Spleen (tissue), 11 donors: ENCODE data around the gene MYLK3. TPM values are rescaled to one million over a fixed set of nuclear protein-coding genes. Genes with fewer than 3 reads are reported as not detected.

Source experiments
- DNase-seq: peaks from one replicate; pipeline ENCODE4 v3.0.0-alpha.2; 2020
- H3K27ac ChIP-seq, 8 donors: fragments of 200-600 bp; sonication (generic) in 7 of 8; 1 replicate in 4 of 8; 2 replicates in 4 of 8; pipeline versions ENCODE4 v1.5.0 to v1.8.0; 2016 to 2021; ENCODE audit warnings: inconsistent platforms in 4 of 8, mild to moderate bottlenecking in 4 of 8, moderate library complexity in 1 of 8
- H3K27me3 ChIP-seq, 7 donors: fragments of 200-600 bp; sonication (generic) in 6 of 7; replicated peaks in 1 of 7; 1 replicate in 4 of 7; 2 replicates in 3 of 7; pipeline versions ENCODE4 v1.5.0 to v1.8.0; 2016 to 2021; ENCODE audit warnings: inconsistent platforms in 3 of 7, mild to moderate bottlenecking in 1 of 7
- H3K36me3 ChIP-seq, 6 donors: fragments of 200-600 bp; sonication (generic) in 5 of 6; 1 replicate in 4 of 6; 2 replicates in 2 of 6; pipeline versions ENCODE4 v1.5.0 to v1.8.0; 2016 to 2021; ENCODE audit warnings: inconsistent platforms in 2 of 6
- H3K4me1 ChIP-seq, 6 donors: fragments of 200-600 bp; sonication (generic) in 5 of 6; 1 replicate in 3 of 6; 2 replicates in 3 of 6; pipeline versions ENCODE4 v1.5.0 to v1.8.0; 2016 to 2021; ENCODE audit warnings: inconsistent platforms in 3 of 6
- H3K4me3 ChIP-seq, 8 donors: fragments of 200-600 bp; sonication (generic) in 7 of 8; 1 replicate in 4 of 8; 2 replicates in 4 of 8; pipeline versions ENCODE4 v1.5.0 to v1.8.0; 2016 to 2021; ENCODE audit warnings: inconsistent platforms in 4 of 8, mild to moderate bottlenecking in 4 of 8, moderate library complexity in 2 of 8
- H3K9me3 ChIP-seq, 8 donors: fragments of 200-600 bp; sonication (generic) in 7 of 8; 1 replicate in 4 of 8; 2 replicates in 4 of 8; pipeline versions ENCODE4 v1.5.0 to v1.8.0; 2016 to 2021; ENCODE audit warnings: inconsistent platforms in 4 of 8
- POLR2A ChIP-seq, 3 donors: fragments of 450-650 bp; IDR thresholded peaks; one replicate each; pipeline ENCODE4 v1.5.1; 2017; ENCODE audit warnings: antibody characterized with exemption in 3 of 3, mild to moderate bottlenecking in 1 of 3
- POLR2AphosphoS5 ChIP-seq, 3 donors: sonication (generic); formaldehyde crosslinking; IDR thresholded peaks; one replicate each; pipeline ENCODE4 v1.5.1; 2017; ENCODE audit warnings: antibody characterized with exemption in 3 of 3
- WGBS, 5 donors: extraction: QIAGEN DNeasy Blood & Tissue Kit in 3 of 5; methylation state at CpG; one replicate each; pipeline versions ENCODE4 v1.1.5 to v1.1.7; 2013 to 2018; 5-methylcytosine and 5-hydroxymethylcytosine counted together
- intact Hi-C: fragments of 100-400 bp; cut with DNase I; formaldehyde crosslinking; loops from one replicate; pipeline ENCODE4 v1.15.0; 2023; ENCODE audit warnings: low total_unique reads
- polyA plus RNA-seq, 3 donors: library from polyadenylated mRNA; stranded (reverse); fragments of 200-250 nt; gene quantifications; one replicate each; pipeline ENCODE4 v1.2.1, GENCODE V29; 2013
- total RNA-seq, 7 donors: library from RNA; depleted of rRNA in 3 of 7; stranded (reverse); fragments of >200 nt in 3 of 7; fragmentation: NEBNext Ultra II Directional in 4 of 7; extraction: Animal tissue kit (Norgen Biotek cat#: 25700) in 4 of 7; gene quantifications; one replicate each; pipeline versions ENCODE4 v1.1.0 to v1.2.1, GENCODE V29; 2016 to 2021
- TF ChIP-seq, protein P1 (sequence below), 11 experiments: fragments of 200-600 bp in 7 of 11; fragments of 450-650 bp in 4 of 11; sonication (generic) in 4 of 11; IDR thresholded peaks in 8 of 11; conservative IDR thresholded peaks in 3 of 11; 1 replicate in 7 of 11; 2 replicates in 4 of 11; pipeline versions ENCODE4 v1.4.0 to v1.8.0; 2016 to 2021; ENCODE audit warnings: antibody characterized with exemption in 11 of 11, inconsistent platforms in 4 of 11, mild to moderate bottlenecking in 1 of 11
- donor health status: healthy with polysubstance abuse.
- donor health status: DM: no; HTN: no; CAD: no; lungs with moderate emphysema.
- donor health status: DM: no; HTN: no; CAD: no.
- donor health status: Bipolar disorder and iron deficiency.
- donor health status: healthy.
- donor health status: DM: no; HTN: no; CAD: no.
- donor health status: DM: yes; HTN: yes; CAD: no.

Gene MYLK3
- total and polyA plus RNA-seq, 10 donors = 0.03 to 2.4 (median 0.25) TPM; not detected in 1

DNA sequence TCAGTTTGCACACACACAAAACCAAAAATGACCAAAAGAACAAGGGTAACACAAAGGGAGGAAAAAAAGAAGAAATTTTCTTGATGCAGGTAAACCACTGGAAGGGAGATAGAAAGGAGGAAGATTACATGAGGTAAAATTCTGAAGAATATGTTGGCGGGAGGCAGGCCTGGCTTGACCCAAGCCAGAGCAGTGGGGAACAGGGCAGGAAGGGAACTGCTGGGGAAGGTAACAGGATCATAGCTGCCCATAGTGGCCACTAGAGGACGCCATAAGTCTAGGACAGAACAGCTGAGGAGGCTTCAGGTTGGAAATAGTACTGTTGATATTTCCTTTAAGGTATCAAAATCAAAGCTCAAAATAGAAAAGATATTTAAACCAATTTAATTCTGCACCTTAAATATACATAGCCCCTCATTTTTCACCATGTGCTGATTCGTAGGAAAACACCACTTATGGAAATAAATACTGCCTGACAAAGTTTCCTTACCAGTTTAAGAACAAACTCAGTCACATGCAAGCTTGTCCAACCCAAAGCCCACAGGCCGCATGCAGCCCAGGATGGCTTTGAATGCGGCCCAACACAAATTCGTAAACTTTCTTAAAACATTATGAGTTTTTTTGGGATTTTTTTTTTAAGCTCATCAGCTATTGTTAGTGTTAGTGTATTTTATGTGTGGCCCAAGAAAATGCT, 74.7 kb downstream of the MYLK3 start:
- Histone ChIP-seq H3K27ac (no peak overlapping the region), H3K36me3 (peaks cover 0 to 100% (median 87%) of the 10 kb centered on the region in 6 donors), H3K27me3 (no peaks in the 10 kb centered on the region), H3K9me3 (no peaks in the 10 kb centered on the region), H3K4me1 (no peaks in the 10 kb centered on the region), H3K4me3 (no peak overlapping the region)
- TF ChIP-seq, protein P1, sequence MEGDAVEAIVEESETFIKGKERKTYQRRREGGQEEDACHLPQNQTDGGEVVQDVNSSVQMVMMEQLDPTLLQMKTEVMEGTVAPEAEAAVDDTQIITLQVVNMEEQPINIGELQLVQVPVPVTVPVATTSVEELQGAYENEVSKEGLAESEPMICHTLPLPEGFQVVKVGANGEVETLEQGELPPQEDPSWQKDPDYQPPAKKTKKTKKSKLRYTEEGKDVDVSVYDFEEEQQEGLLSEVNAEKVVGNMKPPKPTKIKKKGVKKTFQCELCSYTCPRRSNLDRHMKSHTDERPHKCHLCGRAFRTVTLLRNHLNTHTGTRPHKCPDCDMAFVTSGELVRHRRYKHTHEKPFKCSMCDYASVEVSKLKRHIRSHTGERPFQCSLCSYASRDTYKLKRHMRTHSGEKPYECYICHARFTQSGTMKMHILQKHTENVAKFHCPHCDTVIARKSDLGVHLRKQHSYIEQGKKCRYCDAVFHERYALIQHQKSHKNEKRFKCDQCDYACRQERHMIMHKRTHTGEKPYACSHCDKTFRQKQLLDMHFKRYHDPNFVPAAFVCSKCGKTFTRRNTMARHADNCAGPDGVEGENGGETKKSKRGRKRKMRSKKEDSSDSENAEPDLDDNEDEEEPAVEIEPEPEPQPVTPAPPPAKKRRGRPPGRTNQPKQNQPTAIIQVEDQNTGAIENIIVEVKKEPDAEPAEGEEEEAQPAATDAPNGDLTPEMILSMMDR (IDR thresholded peaks at IDR 0.05 in 8 of 11, conservative IDR thresholded peaks at IDR 0.05 in 3 of 11) = peak; percentile 44 to 84 (median 75)
- TF ChIP-seq POLR2A (IDR thresholded peaks at IDR 0.05) = no peak
- TF ChIP-seq POLR2AphosphoS5 (IDR thresholded peaks at IDR 0.05) = no peak
- intact Hi-C loops = loop anchor here (10.0 kb wide), 1 partner anchor 231 kb away; no protein-coding TSS in a partner anchor
- WGBS, 5 donors = 70 to 76% (median 73%) methylated on average over 6 of the region's 6 CpGs
- no peak for DNase-seq

DNA sequence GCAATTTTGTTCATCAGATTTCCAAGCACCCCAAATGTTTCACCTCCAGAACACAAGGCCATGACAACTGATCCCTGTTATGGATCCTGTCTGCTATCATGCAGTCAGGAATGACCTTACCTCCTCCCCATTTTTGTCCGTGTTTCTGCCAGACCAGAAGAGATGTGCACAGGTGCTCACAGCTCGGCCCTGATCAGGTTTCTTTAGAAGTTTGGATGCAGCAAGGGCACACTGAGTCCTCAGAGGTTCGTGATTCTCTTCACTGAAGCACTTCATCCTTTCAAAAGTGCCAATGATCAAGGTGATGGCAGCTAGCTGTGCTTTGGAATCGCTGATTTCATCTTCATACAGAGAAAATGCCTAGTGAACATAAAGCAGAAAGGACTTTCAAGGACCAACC, 86.0 kb downstream of the MYLK3 start:
- intact Hi-C loops = no loop called here
- no peak overlapping the region for H3K4me3 ChIP-seq
- H3K4me1 ChIP-seq = peaks cover 0 to 25% (median 9%) of the 10 kb centered on the region in 6 donors
- DNase-seq = no peak
- H3K9me3 ChIP-seq = no peaks in the 10 kb centered on the region
- WGBS, 5 donors = 68 to 72% (median 71%) methylated on average over 4 of the region's 4 CpGs
- H3K27ac ChIP-seq = no peak overlapping the region
- peaks cover 2 to 100% (median 76%) of the 10 kb centered on the region in 6 donors for H3K36me3 ChIP-seq
- H3K27me3 ChIP-seq = no peaks in the 10 kb centered on the region
- TF ChIP-seq, protein P1 (IDR thresholded peaks at IDR 0.05 in 8 of 11, conservative IDR thresholded peaks at IDR 0.05 in 3 of 11) = no peak
- TF ChIP-seq POLR2A (IDR thresholded peaks at IDR 0.05) = no peak
- no peak for TF ChIP-seq POLR2AphosphoS5 (IDR thresholded peaks at IDR 0.05)

DNA sequence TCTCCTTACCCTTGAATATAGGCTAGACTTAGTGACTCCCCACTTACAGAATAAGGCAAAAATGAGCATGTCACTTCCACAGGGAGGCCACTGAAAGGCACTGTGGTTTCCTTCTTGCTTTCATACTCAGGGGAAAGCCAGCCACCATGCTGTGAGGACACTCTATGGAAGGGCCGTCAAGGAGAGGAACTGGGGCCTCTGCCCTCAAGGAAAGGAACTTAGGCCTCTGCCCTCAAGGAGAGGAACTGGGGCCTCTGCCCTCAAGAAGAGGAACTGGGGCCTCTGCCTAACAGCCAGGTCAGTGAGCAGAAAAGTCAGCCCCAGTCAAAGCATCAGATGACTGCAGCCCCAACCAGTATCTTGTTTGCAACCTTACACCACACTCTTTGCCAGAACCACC, 89.2 kb downstream of the MYLK3 start:
- no peak overlapping the region for H3K4me3 ChIP-seq
- intact Hi-C loops = no loop called here
- TF ChIP-seq, protein P1 (IDR thresholded peaks at IDR 0.05 in 8 of 11, conservative IDR thresholded peaks at IDR 0.05 in 3 of 11) = no peak
- peak in 2 of 3 donors; percentile 31 to 63 for TF ChIP-seq POLR2AphosphoS5 (IDR thresholded peaks at IDR 0.05)
- H3K9me3 ChIP-seq = no peaks in the 10 kb centered on the region
- 8 to 29% (median 14%) methylated on average over 1 of the region's 1 CpG for WGBS, 5 donors
- H3K36me3 ChIP-seq = peaks cover 2 to 91% (median 45%) of the 10 kb centered on the region in 6 donors
- peaks cover 0 to 25% (median 9%) of the 10 kb centered on the region in 6 donors for H3K4me1 ChIP-seq
- peak overlapping the region in 4 of 8 donors; percentile 22 to 66 (median 43) for H3K27ac ChIP-seq
- no peaks in the 10 kb centered on the region for H3K27me3 ChIP-seq
- peak; percentile 83 for DNase-seq

Other genes starting within 250 kb of the MYLK3 start
- 10 to 100 TPM in 1 of 7 donors, 1 to 10 TPM in 6; 3.1 to 15.7 (median 6.0) TPM for gene SHCBP1, start 127.0 kb downstream of the MYLK3 start, total RNA-seq
- 1 to 10 TPM; 1.7 to 4.6 (median 4.0) TPM for gene SHCBP1, start 127.0 kb downstream of the MYLK3 start, polyA plus RNA-seq
- 100 to 1,000 TPM in 4 of 7 donors, 10 to 100 TPM in 3; 58.3 to 111 (median 105) TPM for gene VPS35, start 59.2 kb downstream of the MYLK3 start, total RNA-seq
- 10 to 100 TPM; 18.1 to 24.9 (median 22.0) TPM for gene VPS35, start 59.2 kb downstream of the MYLK3 start, polyA plus RNA-seq
- 10 to 100 TPM in 1 of 7 donors, 1 to 10 TPM in 6; 3.1 to 10.0 (median 5.9) TPM for gene ORC6, start 58.7 kb downstream of the MYLK3 start, total RNA-seq
- gene ORC6, start 58.7 kb downstream of the MYLK3 start, polyA plus RNA-seq = 10 to 100 TPM in 1 of 3 donors, 1 to 10 TPM in 2; 8.4 to 11.4 (median 8.4) TPM
- 10 to 100 TPM in 1 of 7 donors, 1 to 10 TPM in 6; 7.7 to 10.3 (median 8.9) TPM for gene C16orf87, start 82.8 kb upstream of the MYLK3 start, total RNA-seq
- 1 to 10 TPM; 7.2 to 7.6 (median 7.3) TPM for gene C16orf87, start 82.8 kb upstream of the MYLK3 start, polyA plus RNA-seq
- 1 to 10 TPM; 3.1 to 9.2 (median 4.9) TPM for gene GPT2, start 136.0 kb upstream of the MYLK3 start, total RNA-seq
- gene GPT2, start 136.0 kb upstream of the MYLK3 start, polyA plus RNA-seq = 1 to 10 TPM; 4.6 to 6.0 (median 6.0) TPM
- 10 to 100 TPM; 45.5 to 61.5 (median 52.1) TPM for gene DNAJA2, start 225.3 kb upstream of the MYLK3 start, total RNA-seq
- 10 to 100 TPM; 25.0 to 38.4 (median 31.6) TPM for gene DNAJA2, start 225.3 kb upstream of the MYLK3 start, polyA plus RNA-seq